HEK293T (cell line): Measurements from ENCODE around the gene MIPEP.

Experiments used
- FOXA1 ChIP-seq: fragments of 450-650 bp; IDR thresholded peaks from 2 replicates; pipeline ENCODE4 v1.6.1; 2016; ENCODE audit warnings: mild to moderate bottlenecking
- SP1 ChIP-seq: fragments of 450-650 bp; IDR thresholded peaks from 2 replicates; pipeline ENCODE4 v1.6.1; 2017

GRCh38 chr13:23730251-23730650 is 158.9 kb downstream of the MIPEP start:
- TF ChIP-seq FOXA1 (no peak), SP1 (no peak)
